IPS-18c (cell line): ENCODE results near the gene NUDT22.
A peak's percentile ranks its signal among the peaks of the same experiment; 100 is the strongest.
"Not testable (repeated sequence)": the region's sequence is repeated elsewhere in the genome, so short reads cannot be mapped to it uniquely, and the experiment has no call there.

Experiments used
- H3K4me3 ChIP-seq: 2 replicates; pipeline ENCODE4 v1.7.0; 2013; ENCODE audit warnings: low read depth, mild to moderate bottlenecking, low read length, moderate library complexity; ENCODE audit not compliant: insufficient read depth
- H3K9me3 ChIP-seq: one replicate; pipeline ENCODE4 v1.6.1; 2013; ENCODE audit warnings: mild to moderate bottlenecking, low read length, moderate library complexity; ENCODE audit not compliant: control insufficient read depth, insufficient read depth

NUDT22 gene

DNA sequence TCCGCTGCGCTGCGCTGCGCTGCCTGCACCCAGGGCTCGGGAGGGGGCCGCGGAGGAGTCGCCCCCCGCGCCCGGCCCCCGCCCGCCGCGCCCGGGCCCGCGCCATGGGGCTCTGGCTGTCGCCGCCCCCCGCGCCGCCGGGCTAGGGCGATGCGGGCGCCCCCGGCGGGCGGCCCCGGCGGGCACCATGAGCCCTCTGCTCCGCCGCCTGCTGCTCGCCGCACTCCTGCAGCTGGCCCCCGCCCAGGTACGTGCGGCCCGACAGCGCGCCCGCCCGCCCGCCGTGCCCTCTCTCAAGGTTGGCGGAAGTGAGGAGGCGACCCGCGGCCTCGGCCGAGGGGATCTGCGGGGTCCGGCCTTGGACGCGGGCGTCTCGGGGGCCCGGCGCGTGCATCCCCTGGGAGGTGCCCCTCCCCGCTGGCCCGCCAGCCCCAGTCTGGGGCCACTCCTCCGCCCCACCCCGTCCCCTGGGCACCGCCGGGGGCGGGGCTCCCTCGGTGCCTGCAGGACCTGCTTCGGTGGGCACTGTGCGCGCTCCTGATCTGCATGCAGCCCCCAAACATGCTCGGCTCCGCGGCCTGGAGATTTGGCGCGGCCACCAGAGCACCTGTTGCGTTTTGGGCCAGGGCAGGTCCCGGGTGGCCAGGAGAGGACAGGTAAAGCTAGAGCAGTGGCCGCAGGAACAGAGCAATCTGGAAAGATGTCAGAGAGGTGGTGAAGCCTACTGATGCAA, 8.7 kb downstream of the NUDT22 start:
- Histone ChIP-seq H3K4me3 (peak overlapping the region; percentile 64), H3K9me3 (no peaks in the 10 kb centered on the region)

DNA sequence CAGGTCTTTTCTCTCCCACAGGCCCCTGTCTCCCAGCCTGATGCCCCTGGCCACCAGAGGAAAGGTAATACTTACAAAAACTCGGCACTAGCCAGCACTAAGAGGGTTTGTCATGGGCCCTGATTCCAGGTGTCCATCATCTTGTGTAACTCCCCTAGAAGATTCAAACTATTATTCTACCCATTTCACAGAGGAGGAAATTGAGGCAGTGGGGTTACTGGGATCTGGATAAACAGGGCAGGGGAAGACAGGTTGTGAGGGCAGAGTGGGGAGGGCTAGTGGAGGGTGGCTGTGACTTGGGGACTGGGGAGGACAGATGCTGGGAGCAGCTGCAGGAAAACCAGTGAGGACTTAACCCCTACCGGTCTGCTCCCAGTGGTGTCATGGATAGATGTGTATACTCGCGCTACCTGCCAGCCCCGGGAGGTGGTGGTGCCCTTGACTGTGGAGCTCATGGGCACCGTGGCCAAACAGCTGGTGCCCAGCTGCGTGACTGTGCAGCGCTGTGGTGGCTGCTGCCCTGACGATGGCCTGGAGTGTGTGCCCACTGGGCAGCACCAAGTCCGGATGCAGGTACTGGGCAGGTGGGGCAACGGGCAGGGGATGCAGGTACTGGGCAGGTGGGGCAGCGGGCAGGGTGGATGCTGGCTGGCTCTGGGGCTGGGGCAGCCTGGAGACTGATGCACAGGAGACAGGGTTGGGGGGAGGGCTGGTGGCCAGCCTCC, 9.5 kb downstream of the NUDT22 start:
- H3K9me3 ChIP-seq = no peaks in the 10 kb centered on the region
- H3K4me3 ChIP-seq = peak overlapping the region; percentile 64

DNA sequence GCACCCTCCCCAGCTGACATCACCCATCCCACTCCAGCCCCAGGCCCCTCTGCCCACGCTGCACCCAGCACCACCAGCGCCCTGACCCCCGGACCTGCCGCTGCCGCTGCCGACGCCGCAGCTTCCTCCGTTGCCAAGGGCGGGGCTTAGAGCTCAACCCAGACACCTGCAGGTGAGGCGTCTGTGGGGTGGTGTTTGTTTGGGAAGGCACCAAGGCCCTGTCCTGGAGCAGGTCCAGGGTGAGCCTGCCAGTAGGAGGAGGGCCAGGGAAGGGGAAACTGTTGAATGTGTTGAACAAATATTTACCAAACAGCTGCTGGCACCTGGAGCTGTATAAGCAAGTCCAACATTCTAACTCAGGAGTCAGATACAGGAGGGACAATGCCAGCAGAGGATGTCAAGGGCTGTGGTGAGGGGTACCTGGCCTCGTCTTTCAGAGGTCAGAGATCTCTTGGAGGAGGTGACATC, 11.4 kb downstream of the NUDT22 start:
- H3K4me3 ChIP-seq = no peak overlapping the region
- no peaks in the 10 kb centered on the region for H3K9me3 ChIP-seq

DNA sequence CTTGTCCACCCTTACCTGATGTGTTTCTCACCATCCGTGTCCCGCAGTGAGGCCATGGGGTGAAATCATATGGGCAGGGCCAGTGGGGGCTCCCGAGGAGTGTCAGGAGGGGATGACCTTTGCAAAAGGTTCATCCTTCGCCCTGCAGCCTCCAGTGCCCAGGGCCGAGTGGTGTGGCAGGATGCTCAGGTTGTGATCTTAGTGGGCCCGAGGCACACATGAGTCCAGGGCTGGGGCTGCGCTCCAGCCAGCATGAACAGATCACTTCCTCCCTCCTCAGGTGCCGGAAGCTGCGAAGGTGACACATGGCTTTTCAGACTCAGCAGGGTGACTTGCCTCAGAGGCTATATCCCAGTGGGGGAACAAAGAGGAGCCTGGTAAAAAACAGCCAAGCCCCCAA, 12.0 kb downstream of the NUDT22 start:
- H3K9me3 ChIP-seq = no peaks in the 10 kb centered on the region

DNA sequence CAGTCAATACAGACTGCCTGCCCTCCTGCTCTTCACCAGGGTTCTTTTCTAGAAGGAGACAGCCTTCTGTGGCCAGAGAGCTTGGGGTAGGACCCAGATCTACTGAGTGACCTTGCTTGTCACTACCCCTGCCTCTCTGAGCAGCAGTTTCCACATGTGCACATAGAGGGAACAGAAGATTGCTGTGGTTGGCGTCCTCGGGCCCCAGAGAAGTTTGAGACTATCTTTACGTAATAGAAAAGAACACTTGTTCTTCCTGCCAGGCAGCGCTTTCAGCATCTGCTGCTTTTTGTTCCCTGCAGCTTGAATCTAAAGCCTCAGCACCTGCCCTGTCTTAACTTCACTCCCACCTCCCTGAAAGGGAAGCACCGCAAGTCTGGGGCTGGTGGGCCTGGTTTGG, 12.9 kb downstream of the NUDT22 start:
- Histone ChIP-seq H3K9me3 (no peaks in the 10 kb centered on the region), H3K4me3 (no peak overlapping the region)

More for the DNA sequence above, 12.0 kb downstream of the NUDT22 start:
- no peak overlapping the region for H3K4me3 ChIP-seq

DNA sequence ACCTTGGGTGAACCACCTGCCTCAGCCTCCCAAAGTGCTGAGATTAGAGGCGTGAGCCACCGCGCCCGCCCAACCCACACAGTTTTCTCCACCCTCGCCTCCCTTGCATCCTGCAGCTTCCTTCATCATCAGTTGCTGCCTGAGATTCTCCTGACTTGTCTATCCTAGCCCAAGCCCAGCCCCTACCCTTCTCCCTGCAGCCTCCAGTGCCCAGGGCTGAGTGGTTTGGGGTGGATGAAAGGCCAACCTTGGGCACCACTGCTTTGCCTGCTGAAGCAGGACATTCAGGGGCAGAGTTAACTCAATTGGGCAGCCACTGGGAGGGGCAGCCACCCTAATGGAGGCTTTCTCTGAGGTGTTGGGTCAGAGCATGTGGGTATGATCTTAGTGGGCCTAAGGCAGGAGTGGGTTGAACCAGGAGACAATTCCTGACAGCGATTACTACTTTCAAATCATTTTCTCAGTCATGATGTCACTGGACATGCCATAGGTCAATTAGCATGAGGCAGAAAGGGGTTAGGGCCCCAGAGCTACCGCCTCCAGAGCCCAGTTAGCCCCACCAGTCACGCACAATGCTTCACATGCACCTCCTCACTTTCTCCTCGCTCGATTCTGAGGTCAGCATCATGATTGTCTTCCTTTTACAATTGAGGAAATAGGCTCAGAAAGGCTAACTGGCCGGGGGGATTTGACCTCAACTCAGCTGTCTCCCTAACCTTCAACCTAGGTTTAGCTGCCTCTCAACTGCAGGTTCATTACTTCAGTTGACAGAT, 13.8 kb downstream of the NUDT22 start:
- Histone ChIP-seq H3K4me3 (peak overlapping the region; percentile 96), H3K9me3 (no peaks in the 10 kb centered on the region)

GRCh38 chr11:64240435-64241240, 14.6 kb downstream of the NUDT22 start, which contains the start of gene FKBP2:
Gene FKBP2 (plus strand): TSS chr11:64241095. CDS start chr11:64242388, 1,293 bp downstream.
- Histone ChIP-seq H3K9me3 (no peaks in the 10 kb centered on the region), H3K4me3 (peak within 1 kb of the TSS; percentile 96)

DNA sequence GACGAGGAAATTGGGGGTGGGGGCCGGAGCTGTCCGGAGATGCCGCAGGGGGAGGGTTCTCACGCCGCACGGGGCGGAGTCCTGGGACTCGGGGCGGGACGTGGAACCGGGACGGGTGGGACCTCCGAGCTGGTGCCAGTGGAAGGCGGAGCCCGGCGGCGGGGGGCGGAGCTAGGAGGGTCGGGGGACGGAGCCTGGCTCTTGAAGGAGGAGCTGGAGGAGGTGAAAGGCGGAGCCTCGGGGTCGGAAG, 15.1 kb downstream of the NUDT22 start:
- peak overlapping the region; percentile 96 for H3K4me3 ChIP-seq
- no peaks in the 10 kb centered on the region for H3K9me3 ChIP-seq

- Histone ChIP-seq H3K9me3 (no peaks in the 10 kb centered on the region), H3K4me3 (peak overlapping the region; percentile 96)
Measured at GRCh38 chr11:64241491-64242374, 15.7 kb downstream of the NUDT22 start.

DNA sequence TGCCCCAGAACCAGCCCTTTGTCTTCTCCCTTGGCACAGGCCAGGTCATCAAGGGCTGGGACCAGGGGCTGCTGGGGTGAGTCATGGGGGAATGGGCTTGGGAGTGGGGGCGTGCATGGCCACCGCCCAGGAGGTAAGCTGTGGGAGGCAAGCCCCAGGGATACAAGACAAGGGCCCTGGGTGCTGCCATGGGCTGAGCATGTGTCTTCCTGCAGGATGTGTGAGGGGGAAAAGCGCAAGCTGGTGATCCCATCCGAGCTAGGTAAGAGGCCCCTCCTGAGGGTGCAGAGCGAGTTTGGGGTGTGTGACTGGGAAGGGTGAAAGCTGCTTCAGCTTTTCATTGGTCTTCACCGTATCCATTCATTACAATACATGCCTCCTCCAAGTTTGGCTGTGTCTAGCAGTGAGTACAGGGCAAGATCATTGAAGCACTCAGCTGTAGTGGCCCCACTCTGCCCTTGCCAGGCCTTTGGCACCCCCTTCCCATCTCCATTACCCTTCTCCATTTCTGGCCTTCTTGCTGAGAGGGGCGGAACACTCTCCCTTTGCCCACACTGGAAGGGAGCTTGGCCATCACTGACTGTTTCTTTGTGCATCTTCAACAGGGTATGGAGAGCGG, 17.3 kb downstream of the NUDT22 start:
- Histone ChIP-seq H3K4me3 (no peak overlapping the region), H3K9me3 (no peaks in the 10 kb centered on the region)

GRCh38 chr11:64244107-64244506, 18.0 kb downstream of the NUDT22 start:
- H3K4me3 ChIP-seq = peak overlapping the region; percentile 6; the same call in 1 of the 2 replicates
- H3K9me3 ChIP-seq = no peaks in the 10 kb centered on the region

DNA sequence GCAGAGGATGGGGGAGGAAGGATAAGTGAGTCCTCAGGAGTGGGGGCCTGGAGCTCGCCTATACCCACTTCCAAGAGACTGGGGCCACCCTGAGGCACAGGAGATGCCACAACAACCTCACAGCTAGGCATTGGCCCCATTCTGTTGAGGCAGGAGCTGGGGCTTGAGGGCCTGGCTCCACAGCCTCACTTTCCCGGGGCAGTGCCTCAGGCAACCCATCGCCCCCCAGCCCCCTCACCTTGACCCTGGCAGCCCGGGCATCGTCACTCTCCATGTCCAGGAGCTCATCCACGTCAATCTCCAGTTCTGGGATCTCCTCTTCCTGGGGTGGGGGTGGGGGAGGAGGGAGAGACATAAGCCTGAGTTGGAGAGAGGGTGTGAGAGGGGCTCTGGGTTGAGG, 18.9 kb downstream of the NUDT22 start:
- Histone ChIP-seq H3K4me3 (peak overlapping the region; percentile 95), H3K9me3 (no peaks in the 10 kb centered on the region)

GRCh38 chr11:64245401-64245796, 19.3 kb downstream of the NUDT22 start:
- Histone ChIP-seq H3K9me3 (no peaks in the 10 kb centered on the region), H3K4me3 (peak overlapping the region; percentile 95)

DNA sequence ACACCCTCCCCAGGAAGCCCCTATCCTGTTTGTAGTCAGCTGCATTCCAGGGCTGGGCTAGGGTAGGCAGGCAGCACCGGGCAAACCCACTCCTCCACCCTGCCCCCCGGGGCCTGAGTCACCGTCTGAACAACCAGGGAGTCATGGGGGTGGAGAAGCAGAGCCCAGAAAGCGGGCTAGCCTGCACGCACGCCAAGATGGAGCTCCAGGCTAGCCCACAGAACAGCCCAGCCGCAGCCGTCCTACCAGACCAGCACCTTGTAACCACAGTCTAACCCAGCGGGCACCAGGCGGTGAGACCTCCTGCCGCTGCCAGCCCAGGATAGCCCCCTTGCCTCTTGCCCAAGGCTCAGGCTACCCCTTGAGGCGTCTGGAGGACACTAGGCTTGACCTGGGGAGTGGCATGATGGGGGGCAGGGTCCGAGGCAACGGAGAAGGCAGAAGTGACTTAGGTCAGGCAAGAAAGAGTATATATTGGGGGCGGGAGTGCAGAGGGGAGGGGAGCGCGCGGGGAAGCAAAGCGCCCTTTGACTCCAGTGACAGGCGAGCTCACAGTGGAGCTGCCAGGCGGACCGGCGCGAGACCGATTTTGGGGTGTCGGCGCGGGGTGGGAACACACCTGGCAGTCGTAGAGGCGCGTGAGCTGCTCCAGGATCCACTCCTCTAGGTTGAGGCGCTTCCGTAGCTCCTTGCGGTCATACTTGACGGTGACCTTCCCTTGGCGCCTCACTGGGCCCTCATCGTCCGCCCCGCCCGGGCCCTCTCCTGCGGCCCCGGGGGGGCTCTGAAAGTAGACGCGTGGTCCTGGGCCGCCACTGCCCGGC, 19.9 kb downstream of the NUDT22 start:
- H3K4me3 ChIP-seq = peak overlapping the region; percentile 95
- no peaks in the 10 kb centered on the region for H3K9me3 ChIP-seq

DNA sequence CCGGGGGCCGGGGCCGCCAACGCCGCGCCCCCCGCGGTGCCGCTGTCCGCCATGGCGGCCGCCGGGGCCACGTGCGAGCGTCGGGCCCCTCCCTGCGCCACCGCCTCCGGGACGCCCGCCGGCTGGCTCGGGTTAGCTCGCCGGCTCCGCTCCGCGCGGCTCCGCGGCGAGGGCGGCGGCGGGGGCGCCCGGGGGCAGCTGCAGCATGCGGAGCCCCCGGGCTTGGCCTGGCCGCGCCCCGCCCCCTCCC, 20.5 kb downstream of the NUDT22 start:
- H3K9me3 ChIP-seq = not testable (repeated sequence)
- H3K4me3 ChIP-seq = peak overlapping the region; percentile 95; the same call in 1 of the 2 replicates
